Naive thymus-derived CD8-positive, alpha-beta T cell (primary cell): Measurements from ENCODE around the gene CELA2B. TPM values are rescaled to one million over a fixed set of nuclear protein-coding genes. Genes with fewer than 3 reads are reported as not detected.
"Not testable (repeated sequence)": the region's sequence is repeated elsewhere in the genome, so short reads cannot be mapped to it uniquely, and the experiment has no call there.

ENCODE experiments used
- ATAC-seq, 2 donors: fragments of 150-1000 bp; cut with Tn5 transposase in 1 of 2; sonication (Bioruptor Pico), chemical (Tn5 transposase) in 1 of 2; 1 replicate in 1 of 2; 2 replicates in 1 of 2; pipeline ENCODE4 v1.10.0; 2021; ENCODE audit warnings: mild to moderate bottlenecking in 2 of 2, moderate library complexity in 2 of 2
- POLR2A ChIA-PET: fragments of 350-600 bp; sonication (Branson Sonifier 250); formaldehyde crosslinking; loops from one replicate; lab custom pipeline; 2021; ENCODE audit warnings: antibody characterized with exemption; lab: Charles Lee
- DNase-seq, 10 donors: peaks; one replicate each; pipeline versions ENCODE4 v3.0.0 to v3.0.0-alpha.2; 2020 to 2022
- H3K27ac Mint-ChIP-seq, 10 donors: one replicate each; pipeline ENCODE4 v1.8.0; 2020 to 2022; ENCODE audit warnings: mild to moderate bottlenecking in 10 of 10, mixed read lengths in 10 of 10, moderate library complexity in 4 of 10, inconsistent platforms in 1 of 10
- H3K27me3 Mint-ChIP-seq, 5 donors: one replicate each; pipeline ENCODE4 v1.8.0; 2021 to 2022; ENCODE audit warnings: mixed read lengths in 5 of 5
- H3K36me3 Mint-ChIP-seq, 3 donors: one replicate each; pipeline ENCODE4 v1.8.0; 2020 to 2022; ENCODE audit warnings: mixed read lengths in 3 of 3, mild to moderate bottlenecking in 2 of 3, inconsistent platforms in 1 of 3
- H3K4me1 Mint-ChIP-seq, 4 donors: one replicate each; pipeline ENCODE4 v1.8.0; 2021 to 2022; ENCODE audit warnings: mixed read lengths in 4 of 4
- H3K4me3 Mint-ChIP-seq, 10 donors: one replicate each; pipeline ENCODE4 v1.8.0; 2020 to 2022; ENCODE audit warnings: mild to moderate bottlenecking in 10 of 10, mixed read lengths in 10 of 10, moderate library complexity in 6 of 10, inconsistent platforms in 1 of 10
- H3K9me3 Mint-ChIP-seq, 9 donors: one replicate each; pipeline ENCODE4 v1.8.0; 2020 to 2022; ENCODE audit warnings: mixed read lengths in 9 of 9, mild to moderate bottlenecking in 3 of 9, inconsistent platforms in 1 of 9, moderate library complexity in 1 of 9
- polyA plus RNA-seq, 3 donors: library from polyadenylated mRNA; unstranded; fragments of 300-500 nt; fragmentation: Illumina TruSeq; gene quantifications; one replicate each; pipeline ENCODE4 v1.2.3, GENCODE V29; 2021
- total RNA-seq, 8 experiments: library from RNA in 2 of 8; stranded (reverse) in 2 of 8; gene quantifications; one replicate each; pipeline ENCODE4 v1.2.3 and lab custom pipeline; 2021 to 2026

CELA2B gene
- total RNA-seq (not detected), polyA plus RNA-seq (not detected), total RNA-seq (lab: John Stamatoyannopoulos, UW) (0 to 0.09 (median 0) reads per million in 6 experiments)

- no peaks in the 10 kb centered on the region for H3K4me1 Mint-ChIP-seq
- H3K4me3 Mint-ChIP-seq = peak within 1 kb of the TSS in 1 of 10 donors; percentile 24
- H3K27me3 Mint-ChIP-seq = no peaks in the 10 kb centered on the region
- no peaks in the 10 kb centered on the region for H3K36me3 Mint-ChIP-seq
- DNase-seq (no peak), ATAC-seq (no peak)
- H3K9me3 Mint-ChIP-seq = no peaks in the 10 kb centered on the region
- POLR2A ChIA-PET = no interaction called here
- H3K27ac Mint-ChIP-seq = no peak within 1 kb of the TSS
These were observed at the start of gene CELA2B for GRCh38 chr1:15475752-15476314. CELA2B (plus strand) TSS chr1:15476104; CDS start chr1:15476126, 22 bp downstream.

GRCh38 chr1:15426492-15427279 is 49.2 kb upstream of the CELA2B start:
- Mint-ChIP-seq H3K9me3 (no peaks in the 10 kb centered on the region), H3K27me3 (no peaks in the 10 kb centered on the region), H3K36me3 (peaks cover 0 to 33% (median 3%) of the 10 kb centered on the region in 3 donors), H3K4me1 (peaks cover 0 to 31% (median 10%) of the 10 kb centered on the region in 4 donors), H3K4me3 (peak overlapping the region in 1 of 10 donors; percentile 48), H3K27ac (peak overlapping the region in 8 of 10 donors; percentile 39 to 91 (median 69))
- ATAC-seq (no peak), DNase-seq (no peak)
- POLR2A ChIA-PET = no interaction called here

GRCh38 chr1:15427280-15427666 is 48.6 kb upstream of the CELA2B start:
- POLR2A ChIA-PET = no interaction called here
- peaks cover 0 to 29% (median 9%) of the 10 kb centered on the region in 4 donors for H3K4me1 Mint-ChIP-seq
- H3K4me3 Mint-ChIP-seq = peak overlapping the region in 1 of 10 donors; percentile 48

DNA sequence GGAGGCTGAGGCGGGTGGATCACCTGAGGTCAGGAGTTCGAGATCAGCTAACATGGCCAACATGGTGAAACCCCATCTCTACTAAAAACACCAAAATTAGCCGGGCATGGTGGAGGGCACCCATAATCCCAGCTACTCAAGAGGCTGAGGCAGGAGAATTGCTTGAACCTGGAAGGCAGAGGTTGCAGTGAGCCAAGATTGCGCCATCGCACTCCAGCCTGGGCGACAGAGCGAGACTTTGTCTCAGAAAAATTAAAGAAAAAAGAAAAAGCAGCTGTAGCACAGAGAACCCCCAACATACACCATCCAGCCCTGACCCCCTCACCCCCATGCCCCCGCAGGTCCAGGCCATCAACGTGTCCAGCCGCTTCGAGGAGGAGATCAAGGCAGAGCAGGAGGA is 47.7 kb upstream of the CELA2B start:
- peak overlapping the region in 1 of 10 donors; percentile 93 for H3K27ac Mint-ChIP-seq
- H3K4me1 Mint-ChIP-seq = peaks cover 0 to 28% (median 9%) of the 10 kb centered on the region in 4 donors
- H3K27me3 Mint-ChIP-seq, POLR2A ChIA-PET, ATAC-seq, DNase-seq, H3K9me3 Mint-ChIP-seq: not testable (repeated sequence)
- peaks cover 0 to 33% (median 3%) of the 10 kb centered on the region in 3 donors for H3K36me3 Mint-ChIP-seq
- H3K4me3 Mint-ChIP-seq = peak overlapping the region in 1 of 10 donors; percentile 2

More at GRCh38 chr1:15427280-15427666, 48.6 kb upstream of the CELA2B start:
- peaks cover 0 to 33% (median 3%) of the 10 kb centered on the region in 3 donors for H3K36me3 Mint-ChIP-seq
- DNase-seq (no peak), ATAC-seq (no peak)
- H3K27ac Mint-ChIP-seq = peak overlapping the region in 3 of 10 donors; percentile 65 to 93 (median 84)
- H3K9me3 Mint-ChIP-seq = no peaks in the 10 kb centered on the region
- H3K27me3 Mint-ChIP-seq = no peaks in the 10 kb centered on the region

DNA sequence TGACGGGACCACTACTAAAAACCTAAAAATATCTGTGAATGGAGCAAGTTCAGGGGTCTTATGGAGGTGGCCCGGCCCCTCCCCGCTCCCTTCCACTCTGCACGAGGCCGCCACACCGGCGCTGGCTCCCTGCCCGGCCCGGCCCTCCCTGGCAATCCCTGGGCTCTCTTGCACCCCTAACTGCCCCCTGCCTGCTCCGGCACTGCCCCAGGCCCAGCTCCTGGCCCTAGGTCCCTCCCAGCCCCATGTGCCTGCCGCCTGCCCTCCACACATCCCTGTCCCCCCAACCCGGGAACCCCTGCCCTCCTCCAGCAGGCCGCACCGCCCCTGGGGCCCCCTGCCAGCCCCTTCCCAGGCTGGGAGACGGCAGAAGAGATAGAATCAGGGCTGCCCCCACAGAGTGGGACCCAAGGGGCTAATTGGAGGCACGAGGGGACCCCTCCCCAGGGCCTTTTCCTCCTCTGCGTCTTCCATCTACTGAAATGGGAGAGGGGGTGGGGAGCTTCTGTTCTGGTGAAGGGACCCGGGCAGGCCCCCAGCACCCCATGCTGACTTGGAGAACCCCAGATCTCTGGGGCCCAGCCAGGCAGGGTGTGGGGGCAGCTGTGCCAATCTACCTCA is 47.0 kb upstream of the CELA2B start:
- Mint-ChIP-seq H3K4me3 (no peak overlapping the region), H3K4me1 (peaks cover 0 to 21% (median 9%) of the 10 kb centered on the region in 4 donors)
- POLR2A ChIA-PET = no interaction called here

DNA sequence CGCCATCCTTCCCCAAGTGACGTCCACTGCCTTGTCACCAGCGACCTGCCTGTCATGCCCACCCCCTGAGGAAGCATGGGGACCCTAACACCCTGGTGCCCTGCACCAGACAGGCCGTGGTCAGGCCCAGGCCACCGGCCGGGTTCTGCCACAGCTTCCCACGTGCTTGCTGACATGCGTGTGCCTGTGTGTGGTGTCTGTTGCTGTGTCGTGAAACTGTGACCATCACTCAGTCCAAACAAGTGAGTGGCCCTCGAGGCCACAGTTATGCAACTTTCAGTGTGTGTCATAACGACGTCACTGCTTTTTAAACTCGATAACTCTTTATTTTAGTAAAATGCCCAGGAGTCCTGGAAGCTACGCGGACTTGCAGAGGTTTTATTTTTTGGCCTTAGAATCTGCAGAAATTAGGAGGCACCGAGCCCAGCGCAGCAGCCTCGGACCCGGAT is 46.2 kb upstream of the CELA2B start:
- peaks cover 0 to 15% (median 5%) of the 10 kb centered on the region in 4 donors for H3K4me1 Mint-ChIP-seq
- no peak overlapping the region for H3K4me3 Mint-ChIP-seq
- H3K27ac Mint-ChIP-seq = peak overlapping the region in 1 of 10 donors; percentile 65
- POLR2A ChIA-PET = no interaction called here
- no peaks in the 10 kb centered on the region for H3K27me3 Mint-ChIP-seq
- ATAC-seq = no peak
- no peak for DNase-seq
- H3K9me3 Mint-ChIP-seq = no peaks in the 10 kb centered on the region
- peaks cover 0 to 30% (median 3%) of the 10 kb centered on the region in 3 donors for H3K36me3 Mint-ChIP-seq

More for the DNA sequence above, 47.0 kb upstream of the CELA2B start:
- peaks cover 0 to 33% (median 3%) of the 10 kb centered on the region in 3 donors for H3K36me3 Mint-ChIP-seq
- no peak for ATAC-seq
- no peak for DNase-seq
- peak overlapping the region in 1 of 10 donors; percentile 43 for H3K27ac Mint-ChIP-seq
- no peaks in the 10 kb centered on the region for H3K9me3 Mint-ChIP-seq
- no peaks in the 10 kb centered on the region for H3K27me3 Mint-ChIP-seq

- Mint-ChIP-seq H3K27me3 (no peaks in the 10 kb centered on the region), H3K27ac (no peak overlapping the region)
- POLR2A ChIA-PET = interaction anchor here (1.0 kb wide), 1 partner anchor 108 kb away, joined by 5 read pairs; no protein-coding TSS in a partner anchor
These were observed 44.9 kb upstream of the CELA2B start for GRCh38 chr1:15430787-15431570.

GRCh38 chr1:15431571-15431948 is 44.3 kb upstream of the CELA2B start:
- peaks cover 0 to 16% (median 0%) of the 10 kb centered on the region in 3 donors for H3K36me3 Mint-ChIP-seq
- POLR2A ChIA-PET = interaction anchor here (0.6 to 1.0 kb wide), 2 partner anchors 28 to 108 kb away, joined by 5 read pairs; no protein-coding TSS in a partner anchor
- DNase-seq (no peak), ATAC-seq (no peak)
- no peak overlapping the region for H3K27ac Mint-ChIP-seq
- H3K27me3 Mint-ChIP-seq = no peaks in the 10 kb centered on the region
- H3K9me3 Mint-ChIP-seq = no peaks in the 10 kb centered on the region
- no peak overlapping the region for H3K4me3 Mint-ChIP-seq
- H3K4me1 Mint-ChIP-seq = peaks cover 0 to 12% (median 1%) of the 10 kb centered on the region in 4 donors

More at GRCh38 chr1:15430787-15431570, 44.9 kb upstream of the CELA2B start:
- Mint-ChIP-seq H3K4me1 (peaks cover 0 to 18% (median 5%) of the 10 kb centered on the region in 4 donors), H3K9me3 (no peaks in the 10 kb centered on the region), H3K36me3 (peaks cover 0 to 21% (median 3%) of the 10 kb centered on the region in 3 donors), H3K4me3 (no peak overlapping the region)
- ATAC-seq (peak; percentile 61 to 73), DNase-seq (peak; percentile 51 to 84 (median 69))

DNA sequence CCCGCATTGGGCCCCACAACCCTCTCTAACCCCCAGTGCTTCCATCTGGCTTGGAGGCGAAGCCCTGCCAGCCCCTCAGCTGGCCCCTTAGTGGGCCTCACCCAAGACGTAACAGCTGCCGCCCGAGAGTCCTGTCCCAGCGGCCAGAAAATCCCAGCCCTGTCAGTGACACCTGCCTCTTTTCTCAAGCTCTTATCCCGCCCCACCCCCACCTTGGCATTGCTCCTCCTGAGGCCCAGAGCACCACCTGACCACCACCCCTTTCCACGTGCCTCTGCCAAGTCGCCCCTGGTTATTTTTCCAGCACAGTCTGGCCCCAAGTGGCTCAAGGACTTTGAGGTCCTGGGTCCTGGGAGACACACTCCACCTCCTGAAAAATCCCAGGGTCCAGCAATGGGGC is 43.6 kb upstream of the CELA2B start:
- H3K36me3 Mint-ChIP-seq = peaks cover 0 to 11% (median 0%) of the 10 kb centered on the region in 3 donors
- ATAC-seq = no peak
- no peak overlapping the region for H3K4me3 Mint-ChIP-seq

DNA sequence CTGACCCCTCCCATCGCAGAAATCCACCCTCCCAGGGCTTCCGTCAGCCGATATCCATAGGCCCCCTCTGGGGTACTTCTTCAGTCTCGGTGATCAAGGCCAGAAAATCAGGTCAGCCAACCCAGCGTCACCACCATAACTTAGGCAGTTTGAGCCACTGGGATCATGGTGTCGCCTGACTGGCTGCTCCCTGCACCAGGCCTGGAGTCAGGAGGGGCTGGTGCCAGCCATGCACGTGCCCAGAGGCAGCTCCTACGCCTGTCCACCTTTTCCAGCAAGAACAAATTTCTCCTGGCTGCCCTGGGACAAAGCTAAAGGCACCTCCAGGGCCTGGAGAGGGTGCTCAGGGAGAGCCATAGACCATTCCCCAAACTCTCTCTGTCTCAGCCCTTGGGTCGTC is 42.4 kb upstream of the CELA2B start:
- no peak for DNase-seq
- ATAC-seq = no peak

More for the DNA sequence above, 43.6 kb upstream of the CELA2B start:
- no peak overlapping the region for H3K27ac Mint-ChIP-seq
- peaks cover 0 to 10% (median 1%) of the 10 kb centered on the region in 4 donors for H3K4me1 Mint-ChIP-seq
- no peaks in the 10 kb centered on the region for H3K27me3 Mint-ChIP-seq
- no peaks in the 10 kb centered on the region for H3K9me3 Mint-ChIP-seq
- POLR2A ChIA-PET = no interaction called here
- DNase-seq = no peak

GRCh38 chr1:15434739-15435138 is 41.2 kb upstream of the CELA2B start:
- H3K4me3 Mint-ChIP-seq, H3K27me3 Mint-ChIP-seq, DNase-seq, H3K4me1 Mint-ChIP-seq, H3K36me3 Mint-ChIP-seq, ATAC-seq, H3K9me3 Mint-ChIP-seq, POLR2A ChIA-PET: not testable (repeated sequence)
- peak overlapping the region in 1 of 10 donors; percentile 25 for H3K27ac Mint-ChIP-seq

More for the DNA sequence above, 42.4 kb upstream of the CELA2B start:
- peaks cover 0 to 7% (median 1%) of the 10 kb centered on the region in 4 donors for H3K4me1 Mint-ChIP-seq
- H3K27me3 Mint-ChIP-seq = no peaks in the 10 kb centered on the region
- H3K36me3 Mint-ChIP-seq = peaks cover 0 to 4% (median 0%) of the 10 kb centered on the region in 3 donors
- no peak overlapping the region for H3K4me3 Mint-ChIP-seq
- no peaks in the 10 kb centered on the region for H3K9me3 Mint-ChIP-seq
- H3K27ac Mint-ChIP-seq = no peak overlapping the region
- POLR2A ChIA-PET = no interaction called here
